Mesendoderm (in vitro differentiated cells): ENCODE data around the gene LMTK3.
A peak's percentile ranks its signal among the peaks of the same experiment; 100 is the strongest.

Source experiments
- DNase-seq: peaks from one replicate; pipeline ENCODE4 v3.0.0; 2013
- H2AK5ac ChIP-seq: 2 replicates; pipeline ENCODE4 v1.6.1; 2013; ENCODE audit warnings: low read length, inconsistent platforms
- H2BK120ac ChIP-seq: 2 replicates; pipeline ENCODE4 v1.6.1; 2013; ENCODE audit warnings: low read depth, mild to moderate bottlenecking, low read length, moderate library complexity, mixed read lengths
- H2BK15ac ChIP-seq: replicated peaks from 2 replicates; pipeline ENCODE4 v1.6.1; 2013; ENCODE audit warnings: low read depth, mild to moderate bottlenecking, moderate library complexity
- H2BK5ac ChIP-seq: 2 replicates; pipeline ENCODE4 v1.6.1; 2013; ENCODE audit warnings: low read length, inconsistent platforms
- H3K18ac ChIP-seq: 2 replicates; pipeline ENCODE4 v1.6.1; 2013; ENCODE audit warnings: mild to moderate bottlenecking, low read length, mixed read lengths
- H3K23ac ChIP-seq: one replicate; pipeline ENCODE4 v1.6.1; 2013; ENCODE audit warnings: low read length
- H3K27ac ChIP-seq: 2 replicates; pipeline ENCODE4 v1.5.1; 2013; ENCODE audit warnings: low read depth, mild to moderate bottlenecking, inconsistent platforms, low read length, moderate library complexity
- H3K27me3 ChIP-seq: 2 replicates; pipeline ENCODE4 v1.6.1; 2013; ENCODE audit warnings: low read length, control low read depth, mild to moderate bottlenecking, inconsistent platforms; ENCODE audit not compliant: insufficient read depth, poor library complexity
- H3K36me3 ChIP-seq: 2 replicates; pipeline ENCODE4 v1.6.1; 2013; ENCODE audit warnings: low read length, inconsistent platforms; ENCODE audit not compliant: control insufficient read depth, insufficient read depth
- H3K4ac ChIP-seq: one replicate; pipeline ENCODE4 v1.6.1; 2013; ENCODE audit warnings: low read depth, mild to moderate bottlenecking, low read length, moderate library complexity
- H3K4me1 ChIP-seq: 2 replicates; pipeline ENCODE4 v1.6.1; 2013; ENCODE audit warnings: low read depth, low read length, inconsistent platforms; ENCODE audit not compliant: control insufficient read depth
- H3K4me2 ChIP-seq: 2 replicates; pipeline ENCODE4 v1.6.1; 2013; ENCODE audit warnings: low read length
- H3K4me3 ChIP-seq: 2 replicates; pipeline ENCODE4 v1.5.1; 2013; ENCODE audit warnings: mild to moderate bottlenecking, low read length
- H3K56ac ChIP-seq: one replicate; pipeline ENCODE4 v1.6.1; 2013; ENCODE audit warnings: low read length
- H3K79me1 ChIP-seq: 2 replicates; pipeline ENCODE4 v1.6.1; 2013; ENCODE audit warnings: low read length, inconsistent platforms
- H3K79me2 ChIP-seq: 2 replicates; pipeline ENCODE4 v1.6.1; 2013; ENCODE audit warnings: mild to moderate bottlenecking, low read length; ENCODE audit not compliant: control insufficient read depth, insufficient read depth
- H3K9ac ChIP-seq: 2 replicates; pipeline ENCODE4 v1.6.1; 2013; ENCODE audit warnings: low read length, inconsistent platforms
- H4K5ac ChIP-seq: one replicate; pipeline ENCODE4 v1.6.1; 2013; ENCODE audit warnings: low read length
- H4K8ac ChIP-seq: one replicate; pipeline ENCODE4 v1.6.1; 2013; ENCODE audit warnings: low read depth, mild to moderate bottlenecking, control low read depth, low read length, moderate library complexity
- WGBS: extraction: QIAGEN DNeasy Blood & Tissue Kit; methylation state at CpG from one replicate; pipeline ENCODE4 v1.1.7; 2013; ENCODE audit warnings: low lambda C conversion rate, missing lambda C conversion rate; ENCODE audit not compliant: insufficient coverage; ENCODE audit errors: extremely low coverage; 5-methylcytosine and 5-hydroxymethylcytosine counted together

Gene LMTK3

GRCh38 chr19:48493718-48494401 lies 17.8 kb downstream of the LMTK3 start:
- Histone ChIP-seq H2BK5ac (no peak overlapping the region), H3K4ac (peak overlapping the region; percentile 64), H3K4me1 (no peaks in the 10 kb centered on the region), H3K36me3 (no peaks in the 10 kb centered on the region), H3K56ac (peak overlapping the region; percentile 97), H3K4me2 (peak overlapping the region; percentile 83), H3K23ac (peak overlapping the region; percentile 98), H4K8ac (no peak overlapping the region), H3K27me3 (no peaks in the 10 kb centered on the region), H3K79me1 (no peaks in the 10 kb centered on the region), H3K79me2 (no peaks in the 10 kb centered on the region), H3K27ac (no peak overlapping the region), H3K9ac (peak overlapping the region; percentile 93), H3K18ac (peak overlapping the region; percentile 71), H4K5ac (no peak overlapping the region), H2BK120ac (no peak overlapping the region), H3K4me3 (peak overlapping the region; percentile 72), H2AK5ac (no peak overlapping the region), H2BK15ac (no peak overlapping the region)
- no peak for DNase-seq
- WGBS, result no CpG with 5 or more reads among the region's 70 CpGs

DNA sequence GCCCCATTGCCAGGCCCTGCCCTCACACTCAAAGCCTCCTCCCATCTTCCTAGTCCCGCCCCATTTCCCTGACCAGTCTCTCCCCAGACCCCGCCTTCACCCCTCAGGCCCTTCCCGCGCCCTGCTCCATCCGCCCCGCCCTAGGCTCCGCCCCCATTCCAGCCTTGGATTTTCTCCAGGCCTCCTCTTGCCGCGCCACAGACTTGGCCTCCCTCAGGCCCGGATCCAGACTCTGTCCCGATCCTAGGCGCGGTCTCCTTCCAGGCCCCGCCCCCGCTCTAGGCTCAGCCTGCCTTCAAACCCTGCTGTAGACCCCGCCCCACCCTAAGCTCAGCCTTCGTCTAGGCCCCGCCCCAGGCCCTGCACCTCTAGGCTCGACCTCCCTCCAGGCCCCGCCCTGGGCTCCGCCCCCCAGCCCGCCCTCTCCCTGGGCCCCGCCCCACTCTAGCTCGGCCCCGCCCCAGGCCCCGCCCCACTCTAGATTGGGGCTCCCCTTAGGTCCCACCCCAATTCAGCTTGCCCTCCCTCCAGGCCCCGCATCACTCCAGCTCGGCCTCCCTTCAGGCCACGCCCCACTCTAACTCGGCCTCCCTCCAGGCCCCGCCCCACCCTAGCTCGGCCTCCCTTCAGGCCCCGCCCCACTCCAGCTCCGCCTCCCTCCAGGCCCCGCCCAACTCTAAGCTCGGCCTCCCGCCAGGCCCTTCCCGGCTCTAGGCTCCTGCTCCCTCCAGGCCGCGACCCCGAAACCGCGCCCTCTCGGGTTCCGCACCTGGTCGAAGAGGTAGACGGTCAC lies 18.5 kb downstream of the LMTK3 start:
- Histone ChIP-seq H3K4me3 (peak overlapping the region; percentile 72), H4K8ac (no peak overlapping the region), H3K4ac (peak overlapping the region; percentile 64), H2BK5ac (no peak overlapping the region), H3K4me1 (no peaks in the 10 kb centered on the region), H3K18ac (peak overlapping the region; percentile 71), H2AK5ac (no peak overlapping the region), H3K79me1 (no peaks in the 10 kb centered on the region), H3K27ac (peak overlapping the region; percentile 49), H2BK15ac (no peak overlapping the region), H4K5ac (no peak overlapping the region), H3K56ac (peak overlapping the region; percentile 97), H3K36me3 (no peaks in the 10 kb centered on the region), H3K79me2 (no peaks in the 10 kb centered on the region), H3K4me2 (peak overlapping the region; percentile 83), H3K27me3 (no peaks in the 10 kb centered on the region), H2BK120ac (no peak overlapping the region), H3K9ac (peak overlapping the region; percentile 93), H3K23ac (peak overlapping the region; percentile 98)
- DNase-seq, result peak; percentile 99
- WGBS, result no CpG with 5 or more reads among the region's 47 CpGs

- no peak overlapping the region for H2BK15ac ChIP-seq
- no peaks in the 10 kb centered on the region for H3K36me3 ChIP-seq
- H2BK5ac ChIP-seq, result no peak overlapping the region
- no peaks in the 10 kb centered on the region for H3K27me3 ChIP-seq
- no CpG with 5 or more reads among the region's 10 CpGs for WGBS
- H3K79me2 ChIP-seq, result no peaks in the 10 kb centered on the region
- no peak overlapping the region for H3K4me3 ChIP-seq
- H3K4ac ChIP-seq, result no peak overlapping the region
- H3K4me2 ChIP-seq, result peak overlapping the region; percentile 85
- H3K4me1 ChIP-seq, result no peaks in the 10 kb centered on the region
- H2AK5ac ChIP-seq, result no peak overlapping the region
- no peak overlapping the region for H3K18ac ChIP-seq
- H3K56ac ChIP-seq, result peak overlapping the region; percentile 76
- DNase-seq, result peak; percentile 92
- no peak overlapping the region for H3K27ac ChIP-seq
- H4K5ac ChIP-seq, result no peak overlapping the region
- H3K9ac ChIP-seq, result peak overlapping the region; percentile 70
- H3K79me1 ChIP-seq, result no peaks in the 10 kb centered on the region
- no peak overlapping the region for H3K23ac ChIP-seq
- no peak overlapping the region for H4K8ac ChIP-seq
- H2BK120ac ChIP-seq, result no peak overlapping the region
These were observed 19.9 kb downstream of the LMTK3 start for GRCh38 chr19:48491793-48492123.

DNA sequence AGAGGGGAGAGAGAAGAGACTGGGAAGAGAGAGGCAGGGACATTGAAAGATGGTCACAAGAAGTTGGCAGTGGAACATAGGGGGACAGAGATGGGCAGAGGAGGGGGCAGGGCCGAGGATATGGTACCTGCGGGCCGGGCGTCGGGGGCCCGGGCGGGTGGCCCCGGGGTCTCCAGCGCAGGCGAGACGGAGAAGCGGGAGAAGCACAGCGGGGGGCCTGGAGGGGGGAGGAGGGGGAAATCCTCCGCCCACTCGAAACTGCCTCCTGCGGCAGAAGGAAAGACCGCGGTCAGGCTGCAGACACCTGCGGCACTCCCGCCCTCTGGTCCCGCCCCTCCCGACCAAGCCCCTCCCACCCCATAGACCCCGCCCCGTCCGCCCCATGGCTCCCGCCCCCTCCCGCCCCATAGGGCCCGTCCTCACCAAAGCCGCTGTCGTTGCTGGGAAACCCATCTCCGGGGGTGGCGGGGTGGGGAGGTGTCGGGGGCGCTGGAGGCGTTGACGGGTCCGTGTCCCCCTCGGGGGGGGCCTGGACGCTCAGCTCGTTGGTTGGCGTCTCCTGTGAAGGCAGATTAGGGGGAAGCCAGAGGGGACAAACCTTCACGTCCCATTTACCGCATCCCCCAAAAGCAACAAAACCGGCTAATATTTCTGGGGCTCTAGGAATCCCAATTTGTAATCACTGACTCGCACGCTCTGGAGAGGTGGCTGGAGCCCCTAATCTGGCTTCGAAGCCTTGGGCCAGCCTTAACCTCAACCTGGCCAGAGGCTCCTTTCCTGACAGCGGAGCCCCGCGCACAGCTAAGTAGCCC lies 20.4 kb downstream of the LMTK3 start:
- peak overlapping the region; percentile 24 for H3K4me3 ChIP-seq

DNA sequence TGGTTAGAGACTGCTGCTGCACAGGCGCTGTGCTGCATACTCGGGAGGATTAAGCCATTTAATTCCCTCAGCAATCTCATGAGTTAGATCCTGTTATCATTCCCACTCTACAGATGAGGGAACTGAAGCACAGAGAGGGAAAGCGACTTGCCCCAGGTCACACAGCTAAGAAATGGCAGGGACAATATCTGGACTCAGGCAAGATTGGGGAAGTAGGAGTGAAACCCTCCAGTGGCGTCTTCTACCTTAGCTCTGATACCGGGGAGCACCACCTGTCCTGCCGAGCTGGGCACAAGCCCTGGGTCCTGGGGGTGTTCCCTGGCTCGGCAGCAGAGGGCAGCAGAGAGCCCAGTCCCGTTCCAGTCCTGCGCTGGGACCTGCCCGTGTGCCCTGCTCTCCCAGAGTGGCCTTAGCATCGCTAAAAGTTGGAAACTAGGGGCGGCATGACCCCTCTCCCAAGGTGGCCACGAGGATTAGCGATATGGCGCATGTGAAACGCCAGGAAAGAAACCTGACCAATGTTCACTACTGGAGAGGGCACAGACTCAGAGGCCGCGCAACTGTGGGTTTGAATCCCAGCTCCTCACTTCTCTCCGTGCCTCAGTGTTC lies 21.9 kb downstream of the LMTK3 start:
- Histone ChIP-seq H3K23ac (no peak overlapping the region), H3K4me2 (no peak overlapping the region), H2BK5ac (no peak overlapping the region), H2BK120ac (no peak overlapping the region), H3K79me2 (no peaks in the 10 kb centered on the region), H4K8ac (no peak overlapping the region), H3K27ac (no peak overlapping the region), H4K5ac (no peak overlapping the region), H2AK5ac (no peak overlapping the region), H2BK15ac (no peak overlapping the region), H3K36me3 (no peaks in the 10 kb centered on the region), H3K4ac (no peak overlapping the region), H3K18ac (no peak overlapping the region), H3K4me1 (no peaks in the 10 kb centered on the region), H3K4me3 (no peak overlapping the region), H3K56ac (no peak overlapping the region), H3K27me3 (no peaks in the 10 kb centered on the region), H3K79me1 (no peaks in the 10 kb centered on the region), H3K9ac (no peak overlapping the region)
- peak; percentile 81 for DNase-seq
- no CpG with 5 or more reads among the region's 19 CpGs for WGBS

More for the DNA sequence above, 20.4 kb downstream of the LMTK3 start:
- Histone ChIP-seq H3K9ac (peak overlapping the region; percentile 70), H3K4ac (no peak overlapping the region), H4K8ac (no peak overlapping the region), H3K4me1 (no peaks in the 10 kb centered on the region), H3K36me3 (no peaks in the 10 kb centered on the region), H4K5ac (no peak overlapping the region), H3K27me3 (no peaks in the 10 kb centered on the region), H3K79me2 (no peaks in the 10 kb centered on the region), H3K23ac (no peak overlapping the region), H2BK5ac (no peak overlapping the region), H3K56ac (peak overlapping the region; percentile 76), H3K27ac (no peak overlapping the region), H3K18ac (peak overlapping the region; percentile 34), H3K79me1 (no peaks in the 10 kb centered on the region), H2AK5ac (no peak overlapping the region), H3K4me2 (peak overlapping the region; percentile 85), H2BK120ac (no peak overlapping the region), H2BK15ac (no peak overlapping the region)
- WGBS, result no CpG with 5 or more reads among the region's 50 CpGs
- peak; percentile 81 for DNase-seq
